Astrocyte of the spinal cord (primary cell): Measurements from ENCODE around the gene AKAP12.

ENCODE experiments used
- DNase-seq: peaks from one replicate; pipeline ENCODE4 v3.0.0; 2011; ENCODE audit warnings: low read depth, low spot score
- H3K4me3 ChIP-seq: 2 replicates; pipeline ENCODE4 v1.5.1; 2011; ENCODE audit warnings: low read depth, mild to moderate bottlenecking, low read length, moderate library complexity
- CTCF ChIP-seq: IDR thresholded peaks from 2 replicates; pipeline ENCODE4 v1.5.1; 2012; ENCODE audit warnings: low read depth, mild to moderate bottlenecking, low read length, inconsistent platforms
- in situ Hi-C: cut with HindIII; loops from 2 replicates; pipeline ENCODE4 v1.10.0; 2017; ENCODE audit warnings: low sequenced_read_pairs

The AKAP12 gene

DNA sequence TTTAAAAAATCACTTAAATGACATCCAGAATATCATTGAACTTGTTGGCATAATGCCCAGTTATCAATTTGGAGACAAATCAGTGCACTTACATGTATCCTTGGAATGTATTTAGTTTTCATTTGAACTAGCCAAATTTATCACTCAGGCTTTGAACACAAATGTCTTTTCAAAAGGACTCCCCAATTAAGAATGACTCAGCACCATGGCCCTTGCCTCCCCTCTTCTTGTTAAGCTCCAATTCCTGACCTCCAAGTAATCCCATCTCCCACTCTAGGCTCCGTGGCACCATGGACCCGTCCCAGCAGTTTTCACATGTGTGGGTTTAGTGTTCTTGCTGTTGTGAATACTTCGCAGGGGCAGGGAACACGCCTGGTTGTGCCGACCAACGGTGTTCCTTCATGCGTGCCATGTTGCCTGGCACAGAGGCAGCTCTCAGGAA lies 2.7 kb downstream of the AKAP12 start:
- in situ Hi-C loops, result no loop called here
- peak overlapping the region; percentile 81 for H3K4me3 ChIP-seq
- TF ChIP-seq CTCF, result no peak
- DNase-seq, result peak; percentile 50

DNA sequence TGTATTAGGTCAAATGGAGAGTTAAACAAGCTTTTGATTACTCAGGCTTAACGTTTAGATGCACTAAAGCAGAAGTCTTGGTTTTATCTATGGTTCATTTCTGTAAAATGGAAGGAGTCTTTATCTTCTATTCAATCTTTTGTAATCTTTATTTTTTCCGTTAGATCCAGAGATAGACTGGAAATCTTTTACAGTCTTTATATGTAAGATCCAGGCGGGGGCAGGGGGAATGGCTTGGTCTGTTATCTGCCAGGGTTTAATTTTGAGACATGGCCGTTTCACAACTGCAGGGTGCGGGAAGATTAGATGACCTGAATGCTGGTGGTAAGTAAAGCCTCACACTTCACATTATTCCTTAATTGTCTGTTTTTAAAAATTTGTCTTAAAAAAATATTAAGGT lies 3.7 kb downstream of the AKAP12 start:
- TF ChIP-seq CTCF, result no peak
- in situ Hi-C loops, result no loop called here
- no peak overlapping the region for H3K4me3 ChIP-seq
- no peak for DNase-seq

- TF ChIP-seq CTCF, result no peak
- no peak overlapping the region for H3K4me3 ChIP-seq
- in situ Hi-C loops, result no loop called here
- no peak for DNase-seq
Measured at GRCh38 chr6:151247490-151247889, 7.7 kb downstream of the AKAP12 start.

- TF ChIP-seq CTCF, result no peak
- in situ Hi-C loops, result no loop called here
- DNase-seq, result no peak
- no peak overlapping the region for H3K4me3 ChIP-seq
Measured at GRCh38 chr6:151248295-151248694, 8.5 kb downstream of the AKAP12 start.

- H3K4me3 ChIP-seq, result no peak overlapping the region
- in situ Hi-C loops, result no loop called here
- no peak for DNase-seq
- TF ChIP-seq CTCF, result no peak
Measured at GRCh38 chr6:151252634-151253033, 12.9 kb downstream of the AKAP12 start.

- no peak for TF ChIP-seq CTCF
- DNase-seq, result peak; percentile 50
- in situ Hi-C loops, result no loop called here
- H3K4me3 ChIP-seq, result no peak overlapping the region
Measured at GRCh38 chr6:151254451-151255081, 14.8 kb downstream of the AKAP12 start.
